Fibroblast of mammary gland (primary cell): ENCODE data around the gene AQR.

ENCODE experiments used
- DNase-seq: peaks from one replicate; pipeline ENCODE4 v3.0.0-alpha.2; 2010; ENCODE audit warnings: low read depth
- H3K4me3 ChIP-seq: 2 replicates; pipeline ENCODE4 v1.5.1; 2011; ENCODE audit warnings: low read depth, mild to moderate bottlenecking, low read length, moderate library complexity; ENCODE audit not compliant: control insufficient read depth
- TF ChIP-seq, protein P1 (sequence below): conservative IDR thresholded peaks from 2 replicates; pipeline ENCODE4 v1.5.1; 2011; ENCODE audit warnings: low read depth, low read length, inconsistent platforms; ENCODE audit not compliant: control insufficient read depth, insufficient read depth

AQR gene

DNA sequence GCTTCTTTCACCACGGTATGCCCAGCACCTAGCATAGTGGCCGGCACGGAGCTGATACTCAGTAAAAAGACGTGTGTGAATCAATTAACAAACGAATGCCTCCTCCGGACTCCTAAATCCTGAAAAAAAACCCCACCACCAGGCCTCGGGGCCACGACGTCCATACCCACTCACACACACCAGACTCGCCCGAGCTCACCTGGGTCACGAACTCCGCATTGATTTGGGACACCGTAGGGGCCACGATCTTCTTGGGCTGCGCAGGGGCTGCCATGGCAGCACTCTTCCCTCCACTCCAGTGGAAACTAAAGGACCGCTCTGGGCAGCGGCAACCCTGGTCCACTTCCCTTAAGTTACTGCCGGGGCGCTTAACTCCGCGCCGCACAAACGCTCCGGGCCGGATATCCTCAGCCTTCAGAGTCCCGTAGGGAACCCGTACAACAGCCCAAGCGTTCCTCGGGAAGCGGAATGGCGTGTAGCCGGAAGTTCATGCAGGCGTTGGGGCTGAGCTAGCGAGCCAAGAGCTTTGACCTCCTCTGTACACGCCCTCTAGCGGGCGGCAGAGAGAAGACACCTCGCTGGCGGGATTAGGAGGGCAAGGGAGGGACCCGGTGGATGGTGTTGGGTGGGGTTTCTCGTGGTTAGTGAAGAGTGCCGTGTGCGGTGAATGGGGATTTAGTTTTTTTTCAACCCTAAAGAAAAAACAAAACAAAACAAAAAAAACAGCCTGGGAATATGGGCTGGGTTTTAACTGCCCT, at the start of gene AQR:
Gene AQR, minus strand, starts transcription at position 403 of the 758 bp plus-strand sequence. Its CDS starts 129 bp downstream, at position 274.
- H3K4me3 ChIP-seq: peak within 1 kb of the TSS; percentile 100
- TF ChIP-seq, protein P1, sequence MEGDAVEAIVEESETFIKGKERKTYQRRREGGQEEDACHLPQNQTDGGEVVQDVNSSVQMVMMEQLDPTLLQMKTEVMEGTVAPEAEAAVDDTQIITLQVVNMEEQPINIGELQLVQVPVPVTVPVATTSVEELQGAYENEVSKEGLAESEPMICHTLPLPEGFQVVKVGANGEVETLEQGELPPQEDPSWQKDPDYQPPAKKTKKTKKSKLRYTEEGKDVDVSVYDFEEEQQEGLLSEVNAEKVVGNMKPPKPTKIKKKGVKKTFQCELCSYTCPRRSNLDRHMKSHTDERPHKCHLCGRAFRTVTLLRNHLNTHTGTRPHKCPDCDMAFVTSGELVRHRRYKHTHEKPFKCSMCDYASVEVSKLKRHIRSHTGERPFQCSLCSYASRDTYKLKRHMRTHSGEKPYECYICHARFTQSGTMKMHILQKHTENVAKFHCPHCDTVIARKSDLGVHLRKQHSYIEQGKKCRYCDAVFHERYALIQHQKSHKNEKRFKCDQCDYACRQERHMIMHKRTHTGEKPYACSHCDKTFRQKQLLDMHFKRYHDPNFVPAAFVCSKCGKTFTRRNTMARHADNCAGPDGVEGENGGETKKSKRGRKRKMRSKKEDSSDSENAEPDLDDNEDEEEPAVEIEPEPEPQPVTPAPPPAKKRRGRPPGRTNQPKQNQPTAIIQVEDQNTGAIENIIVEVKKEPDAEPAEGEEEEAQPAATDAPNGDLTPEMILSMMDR: peak; percentile 94
- peak; percentile 99 for DNase-seq

DNA sequence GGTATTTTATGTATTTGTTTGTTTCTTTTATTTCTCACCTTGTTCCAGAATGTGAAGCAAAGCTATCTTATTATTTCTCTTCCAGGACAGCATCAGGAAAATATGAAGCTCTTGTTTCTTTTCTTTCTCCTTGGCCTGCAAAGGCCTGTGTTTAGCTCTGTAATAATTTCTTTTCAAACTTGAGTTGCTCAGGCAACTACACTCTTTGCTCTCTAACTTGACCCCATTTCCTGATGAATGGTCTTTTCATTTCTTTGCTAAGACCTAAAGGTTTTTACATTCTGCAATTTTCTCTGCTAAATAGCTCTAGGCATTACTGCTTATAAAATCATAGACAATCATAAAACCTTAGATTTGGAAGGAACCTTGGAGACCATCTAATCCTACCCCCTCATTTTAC, 44.7 kb upstream of the AQR start:
- no peak overlapping the region for H3K4me3 ChIP-seq
- TF ChIP-seq, protein P1: no peak
- DNase-seq: no peak

DNA sequence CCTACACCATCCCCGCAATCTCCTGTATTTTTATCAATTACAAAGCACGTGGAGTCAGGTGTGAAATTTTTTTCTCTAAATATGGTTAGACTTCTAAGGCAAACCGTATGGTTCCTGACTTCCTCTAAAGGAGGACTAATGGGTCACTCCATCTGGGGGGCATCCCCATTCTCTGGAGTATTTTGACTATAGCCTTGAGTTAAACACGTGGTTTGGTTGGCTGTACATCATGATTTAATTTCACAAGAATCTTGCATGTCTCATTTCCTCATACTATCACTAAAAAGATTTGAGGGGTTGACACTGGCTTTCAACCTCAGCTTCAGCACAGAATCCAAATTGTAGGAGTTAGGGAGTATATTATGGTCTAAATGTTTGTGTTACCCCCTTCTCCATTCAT, 43.8 kb upstream of the AQR start:
- no peak overlapping the region for H3K4me3 ChIP-seq
- TF ChIP-seq, protein P1: no peak
- peak; percentile 47 for DNase-seq

DNA sequence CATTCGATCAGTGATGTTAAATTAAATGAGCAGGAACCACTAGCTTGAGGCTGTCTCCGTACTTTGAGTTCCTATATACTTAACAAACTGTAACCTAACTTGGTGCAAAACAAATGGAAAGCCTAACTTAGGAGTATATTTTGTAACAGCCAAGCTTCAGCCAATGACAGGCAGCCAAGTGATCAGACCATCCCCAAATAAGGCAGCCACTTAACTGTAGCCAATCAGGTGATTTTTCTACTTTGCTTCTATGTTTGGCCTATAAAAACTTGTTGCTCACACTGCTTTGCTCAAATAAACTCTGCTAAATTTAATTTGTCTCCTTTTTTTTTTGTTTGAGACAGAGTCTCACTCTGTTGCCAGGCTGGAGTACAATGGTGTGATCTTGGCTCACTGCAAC, 37.9 kb upstream of the AQR start:
- TF ChIP-seq, protein P1: no peak
- DNase-seq: no peak
- no peak overlapping the region for H3K4me3 ChIP-seq

DNA sequence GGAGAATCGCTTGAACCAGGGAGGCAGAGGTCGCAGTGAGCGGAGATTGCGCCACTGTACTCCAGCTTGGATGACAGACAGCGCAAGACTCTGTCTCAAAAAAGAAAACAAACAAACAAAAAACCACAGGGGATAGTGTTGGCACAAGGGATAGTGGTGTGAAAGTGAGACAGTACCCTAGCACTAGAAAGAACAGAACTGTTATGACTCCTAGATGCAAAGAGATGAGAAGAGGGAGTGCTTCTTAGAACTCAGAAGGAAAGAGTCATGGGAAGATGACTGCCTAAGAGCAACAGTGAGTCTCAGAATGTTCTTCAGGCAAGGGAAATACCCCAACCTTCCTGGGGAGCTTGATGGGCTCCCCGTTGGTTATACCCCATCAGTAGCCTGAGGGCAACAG, 36.4 kb upstream of the AQR start:
- no peak for DNase-seq
- no peak overlapping the region for H3K4me3 ChIP-seq
- TF ChIP-seq, protein P1: no peak

DNA sequence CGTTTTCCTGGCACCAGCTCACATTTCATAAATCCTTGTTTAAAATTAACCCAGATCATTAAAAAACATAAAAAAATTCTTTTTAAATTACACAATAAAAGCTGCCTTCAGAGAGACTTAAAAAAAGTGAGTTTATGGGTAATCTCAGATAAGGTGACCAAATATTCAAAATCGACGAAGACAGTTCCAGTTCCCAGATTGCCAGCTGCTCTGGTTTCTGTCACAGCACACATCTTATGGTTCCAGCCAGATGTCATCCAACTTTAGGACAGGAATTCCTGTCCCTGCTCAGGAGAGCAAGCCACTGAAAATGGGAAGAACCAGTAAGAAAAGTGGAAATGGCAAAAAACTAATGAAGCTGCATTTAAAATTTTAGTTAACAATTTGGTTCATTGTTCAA, 34.4 kb upstream of the AQR start:
- DNase-seq: no peak
- TF ChIP-seq, protein P1: no peak
- H3K4me3 ChIP-seq: no peak overlapping the region
